Activated CD8-positive, alpha-beta T cell treated with anti-CD3 and anti-CD28 coated beads for 36 hours (primary cell): ENCODE measurements around the gene ITPR3. TPM values are rescaled to one million over a fixed set of nuclear protein-coding genes. Genes with fewer than 3 reads are reported as not detected.

Experiments
- ATAC-seq: fragments of 200-7000 bp; cut with Tn5 transposase; one replicate; pipeline ENCODE4 v1.10.0; 2021; ENCODE audit warnings: mild to moderate bottlenecking, moderate library complexity
- CTCF ChIA-PET: fragments of 350-600 bp; sonication (Branson Sonifier 250); formaldehyde crosslinking; loops from one replicate; lab custom pipeline; 2021; ENCODE audit warnings: antibody characterized with exemption; lab: Charles Lee
- POLR2A ChIA-PET: fragments of 350-600 bp; sonication (Branson Sonifier 250); formaldehyde crosslinking; loops from one replicate; lab custom pipeline; 2021; ENCODE audit warnings: antibody characterized with exemption; lab: Charles Lee
- DNase-seq: peaks from one replicate; pipeline ENCODE4 v3.0.0-alpha.2; 2020
- H3K27ac Mint-ChIP-seq: one replicate; pipeline ENCODE4 v1.8.0; 2021; ENCODE audit warnings: mild to moderate bottlenecking, mixed read lengths
- H3K27me3 Mint-ChIP-seq: one replicate; pipeline ENCODE4 v1.8.0; 2021; ENCODE audit warnings: mixed read lengths
- H3K36me3 Mint-ChIP-seq: one replicate; pipeline ENCODE4 v1.8.0; 2021; ENCODE audit warnings: low read depth, mixed read lengths
- H3K4me1 Mint-ChIP-seq: one replicate; pipeline ENCODE4 v1.8.0; 2021; ENCODE audit warnings: low read depth, mixed read lengths
- H3K4me3 Mint-ChIP-seq: one replicate; pipeline ENCODE4 v1.8.0; 2021; ENCODE audit warnings: mild to moderate bottlenecking, moderate library complexity, mixed read lengths
- H3K9me3 Mint-ChIP-seq: one replicate; pipeline ENCODE4 v1.8.0; 2021; ENCODE audit warnings: mixed read lengths
- intact Hi-C: fragments of 100-400 bp; cut with micrococcal nuclease; formaldehyde crosslinking; loops from one replicate; pipeline ENCODE4 v1.10.0; 2022
- total RNA-seq, 2 experiments: library from RNA; stranded (reverse); gene quantifications; one replicate each; pipeline ENCODE4 v1.2.3, GENCODE V29; 2021
- TF ChIP-seq, protein P1 (sequence below): fragments of 200-600 bp; IDR thresholded peaks from one replicate; pipeline ENCODE4 v1.8.0; 2022; ENCODE audit warnings: antibody characterized with exemption, mild to moderate bottlenecking

Gene ITPR3
- total RNA-seq, 2 experiments from 2014 or later, result 36.6 to 38.0 TPM

DNA sequence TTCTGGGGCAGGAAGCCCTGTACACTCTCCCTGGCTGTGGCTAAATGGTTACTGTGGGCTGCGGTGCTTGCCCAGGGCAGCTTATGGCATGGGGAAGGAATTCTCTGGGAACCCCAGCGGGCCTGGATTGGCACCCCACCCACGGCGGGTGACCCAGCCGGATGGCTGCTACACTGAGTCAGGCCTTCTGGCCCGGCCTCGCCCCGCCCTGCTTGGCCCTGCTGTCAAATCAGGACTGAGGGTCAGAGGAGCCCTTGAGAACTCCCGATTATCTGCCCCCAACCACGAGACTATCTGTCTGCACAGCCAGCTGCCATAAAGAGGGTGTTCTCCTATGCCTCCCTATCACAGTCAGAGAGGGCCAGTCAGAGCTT is 7.3 kb upstream of the ITPR3 start:
- Mint-ChIP-seq H3K36me3 (no peaks in the 10 kb centered on the region), H3K27me3 (no peaks in the 10 kb centered on the region), H3K9me3 (no peaks in the 10 kb centered on the region), H3K4me3 (no peak overlapping the region), H3K27ac (no peak overlapping the region), H3K4me1 (peaks cover 6% of the 10 kb centered on the region)
- ATAC-seq (no peak), DNase-seq (no peak)
- intact Hi-C loops, result no loop called here
- TF ChIP-seq, protein P1, sequence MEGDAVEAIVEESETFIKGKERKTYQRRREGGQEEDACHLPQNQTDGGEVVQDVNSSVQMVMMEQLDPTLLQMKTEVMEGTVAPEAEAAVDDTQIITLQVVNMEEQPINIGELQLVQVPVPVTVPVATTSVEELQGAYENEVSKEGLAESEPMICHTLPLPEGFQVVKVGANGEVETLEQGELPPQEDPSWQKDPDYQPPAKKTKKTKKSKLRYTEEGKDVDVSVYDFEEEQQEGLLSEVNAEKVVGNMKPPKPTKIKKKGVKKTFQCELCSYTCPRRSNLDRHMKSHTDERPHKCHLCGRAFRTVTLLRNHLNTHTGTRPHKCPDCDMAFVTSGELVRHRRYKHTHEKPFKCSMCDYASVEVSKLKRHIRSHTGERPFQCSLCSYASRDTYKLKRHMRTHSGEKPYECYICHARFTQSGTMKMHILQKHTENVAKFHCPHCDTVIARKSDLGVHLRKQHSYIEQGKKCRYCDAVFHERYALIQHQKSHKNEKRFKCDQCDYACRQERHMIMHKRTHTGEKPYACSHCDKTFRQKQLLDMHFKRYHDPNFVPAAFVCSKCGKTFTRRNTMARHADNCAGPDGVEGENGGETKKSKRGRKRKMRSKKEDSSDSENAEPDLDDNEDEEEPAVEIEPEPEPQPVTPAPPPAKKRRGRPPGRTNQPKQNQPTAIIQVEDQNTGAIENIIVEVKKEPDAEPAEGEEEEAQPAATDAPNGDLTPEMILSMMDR, result no peak
- ChIA-PET CTCF (interaction anchor here (0.8 to 1.9 kb wide), 3 partner anchors 22 to 65 kb away, joined by 3 to 6 read pairs (median 5); no protein-coding TSS in a partner anchor), POLR2A (interaction anchor here (1.0 to 1.4 kb wide), 2 partner anchors 16 to 24 kb away, joined by 3 to 5 read pairs; no protein-coding TSS in a partner anchor)

DNA sequence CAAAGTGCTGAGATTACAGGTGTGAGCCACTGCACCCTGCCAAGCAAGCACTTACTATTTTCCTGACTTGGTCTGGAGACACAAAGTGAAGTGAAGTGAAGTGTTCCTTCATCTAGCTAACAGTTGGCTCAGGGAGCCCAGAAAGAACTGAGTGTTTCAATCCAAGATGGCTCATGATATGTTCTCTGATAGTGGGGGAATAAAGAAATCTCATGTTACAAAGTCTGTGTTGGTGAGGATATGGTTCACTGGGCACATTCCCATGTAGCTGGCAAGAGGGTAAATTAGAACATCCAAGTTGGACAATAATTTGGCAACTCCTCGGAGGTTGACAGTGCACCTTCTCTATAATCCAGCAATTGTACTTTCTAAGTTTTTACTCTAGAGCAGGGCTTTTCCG is 5.0 kb upstream of the ITPR3 start:
- ChIA-PET POLR2A (no interaction called here), CTCF (no interaction called here)
- DNase-seq (no peak), ATAC-seq (no peak)
- H3K36me3 Mint-ChIP-seq, result no peaks in the 10 kb centered on the region
- H3K27me3 Mint-ChIP-seq, result no peaks in the 10 kb centered on the region
- H3K4me3 Mint-ChIP-seq, result no peak overlapping the region
- no peaks in the 10 kb centered on the region for H3K9me3 Mint-ChIP-seq
- H3K4me1 Mint-ChIP-seq, result peaks cover 17% of the 10 kb centered on the region
- TF ChIP-seq, protein P1, result no peak
- H3K27ac Mint-ChIP-seq, result no peak overlapping the region
- intact Hi-C loops, result no loop called here

DNA sequence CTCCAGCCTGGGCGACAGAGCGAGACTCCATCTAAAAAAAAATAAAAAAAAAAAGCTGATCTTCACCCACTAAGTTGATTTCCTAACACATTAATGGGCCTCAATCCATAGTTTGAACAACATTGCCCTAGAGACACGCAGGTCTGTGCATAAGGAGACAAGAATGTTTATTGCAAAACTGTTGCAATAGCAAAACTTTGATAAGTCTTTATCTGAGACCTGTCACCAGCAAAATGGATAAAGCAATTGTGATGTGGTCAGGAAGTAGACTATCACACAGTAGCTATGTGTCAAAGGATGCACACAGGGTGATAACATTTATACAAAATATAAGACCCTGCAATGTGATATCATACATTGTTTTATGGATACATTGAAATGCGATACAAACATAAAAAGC is 4.2 kb upstream of the ITPR3 start:
- no peak for ATAC-seq
- no peaks in the 10 kb centered on the region for H3K27me3 Mint-ChIP-seq
- TF ChIP-seq, protein P1, result no peak
- intact Hi-C loops, result no loop called here
- CTCF ChIA-PET, result interaction anchor here (1.3 kb wide), 1 partner anchor 9 kb away, joined by 8 read pairs; no protein-coding TSS in a partner anchor
- POLR2A ChIA-PET, result interaction anchor here (1.2 to 1.3 kb wide), 2 partner anchors 13 to 38 kb away, joined by 4 read pairs; no protein-coding TSS in a partner anchor
- no peak overlapping the region for H3K4me3 Mint-ChIP-seq
- DNase-seq, result no peak
- no peaks in the 10 kb centered on the region for H3K36me3 Mint-ChIP-seq
- no peaks in the 10 kb centered on the region for H3K9me3 Mint-ChIP-seq
- no peak overlapping the region for H3K27ac Mint-ChIP-seq
- peaks cover 17% of the 10 kb centered on the region for H3K4me1 Mint-ChIP-seq

DNA sequence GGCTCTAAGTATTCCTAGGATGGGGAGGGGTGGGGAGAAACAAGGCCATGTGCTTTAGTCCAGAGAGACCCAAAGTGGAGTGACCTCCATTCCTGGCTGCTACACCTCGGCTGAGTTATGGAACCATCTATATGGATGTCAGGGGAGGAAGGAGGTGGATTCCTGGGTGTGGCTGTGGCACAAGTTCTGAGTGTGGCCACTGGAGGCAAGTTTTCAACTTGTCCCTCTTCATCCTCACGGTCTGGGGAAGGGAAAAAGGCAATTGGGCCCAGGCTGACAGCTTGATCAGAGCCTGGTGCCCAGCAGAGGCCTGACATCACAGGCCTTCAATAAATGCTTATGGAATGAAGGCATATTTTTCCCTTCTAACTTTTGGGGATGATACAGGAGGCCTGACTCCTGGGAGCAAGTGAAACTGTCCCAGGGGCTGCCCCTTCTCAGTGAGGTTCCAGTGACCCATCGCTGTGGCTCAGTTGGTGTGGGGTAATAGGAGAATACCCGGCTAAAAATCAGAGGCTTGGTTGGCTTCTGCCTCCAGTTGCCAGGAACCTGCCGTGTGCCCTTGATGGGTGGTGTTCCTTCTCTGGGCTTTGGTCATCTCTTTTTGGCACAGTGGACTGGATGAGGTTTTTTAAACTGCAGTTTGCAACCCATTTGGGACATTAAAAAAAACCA is 1.8 kb upstream of the ITPR3 start:
- H3K9me3 Mint-ChIP-seq, result no peaks in the 10 kb centered on the region
- H3K36me3 Mint-ChIP-seq, result peaks cover 15% of the 10 kb centered on the region
- POLR2A ChIA-PET, result interaction anchor here (1.4 kb wide), 1 partner anchor 11 kb away, joined by 3 read pairs; no protein-coding TSS in a partner anchor
- TF ChIP-seq, protein P1, result no peak
- peak overlapping the region; percentile 88 for H3K27ac Mint-ChIP-seq
- DNase-seq (no peak), ATAC-seq (no peak)
- no peaks in the 10 kb centered on the region for H3K27me3 Mint-ChIP-seq
- peak overlapping the region; percentile 88 for H3K4me3 Mint-ChIP-seq
- CTCF ChIA-PET, result interaction anchor here (1.3 to 1.8 kb wide), 2 partner anchors 29 to 32 kb away, joined by 4 to 6 read pairs; no protein-coding TSS in a partner anchor
- intact Hi-C loops, result loop anchor here (2.0 kb wide), 1 partner anchor 29 kb away; no protein-coding TSS in a partner anchor
- H3K4me1 Mint-ChIP-seq, result peaks cover 38% of the 10 kb centered on the region
